Measurements from ENCODE around the gene OR1N2.

GRCh38 chr9:122567901-122568300 is 15.0 kb downstream of the OR1N2 start:
- TF ChIP-seq EZH2phosphoT487 (IDR thresholded peaks at IDR 0.05; ENCODE audit: borderline replicate concordance, low read length) (no peak), EZH2 (IDR thresholded peaks at IDR 0.05; ENCODE audit: low read length, unreplicated experiment) (no peak), CTCF (conservative IDR thresholded peaks at IDR 0.05; ENCODE audit: low read depth, low read length) (no peak)
